ENCODE results near the gene SLC38A11.
"Not testable (repeated sequence)": the region's sequence is repeated elsewhere in the genome, so short reads cannot be mapped to it uniquely, and the experiment has no call there.

The SLC38A11 gene

GRCh38 chr2:164877169-164877568, 78.2 kb downstream of the SLC38A11 start:
- no peak for DNase-seq

DNA sequence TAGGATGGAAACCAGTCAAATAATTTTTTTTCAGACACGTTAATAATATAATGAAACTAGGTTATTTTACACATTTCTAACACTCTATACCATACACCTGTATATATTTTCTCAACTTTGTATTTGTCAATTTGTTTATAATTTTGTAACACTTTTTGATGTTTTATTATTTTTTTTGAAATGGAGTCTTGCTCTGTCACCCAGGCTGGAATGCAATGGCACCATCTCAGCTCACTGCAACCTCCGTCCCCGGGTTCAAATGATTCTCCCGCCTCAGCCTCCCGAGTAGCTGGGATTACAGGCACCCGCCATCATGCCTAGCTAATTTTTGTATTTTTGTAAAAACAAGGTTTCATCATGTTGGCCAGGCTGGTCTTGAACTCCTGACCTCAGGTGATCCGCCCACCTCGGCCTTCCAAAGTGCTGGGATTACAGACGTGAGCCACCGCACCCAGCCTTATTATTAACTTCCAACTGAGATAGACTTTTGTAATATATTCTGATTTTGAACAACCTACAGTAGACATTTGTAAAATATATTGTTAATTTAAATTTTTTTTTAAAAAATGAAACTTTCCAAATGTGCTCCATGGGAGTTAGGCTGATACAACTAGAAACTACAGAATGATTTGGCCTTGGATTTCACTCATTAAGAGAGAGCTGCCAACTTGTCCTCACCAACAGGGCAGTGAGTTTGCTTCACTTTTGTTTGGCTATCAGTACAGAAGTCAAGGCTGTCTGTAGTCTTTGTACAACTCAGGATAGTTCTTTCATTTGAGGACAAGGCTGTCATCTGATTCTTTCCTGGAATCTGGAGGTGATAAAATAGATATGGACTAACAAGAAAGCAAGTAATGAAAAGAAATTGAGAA, 79.8 kb downstream of the SLC38A11 start:
- DNase-seq: no peak

- no peak for DNase-seq
Measured at GRCh38 chr2:164873210-164873908, 82.0 kb downstream of the SLC38A11 start.

DNA sequence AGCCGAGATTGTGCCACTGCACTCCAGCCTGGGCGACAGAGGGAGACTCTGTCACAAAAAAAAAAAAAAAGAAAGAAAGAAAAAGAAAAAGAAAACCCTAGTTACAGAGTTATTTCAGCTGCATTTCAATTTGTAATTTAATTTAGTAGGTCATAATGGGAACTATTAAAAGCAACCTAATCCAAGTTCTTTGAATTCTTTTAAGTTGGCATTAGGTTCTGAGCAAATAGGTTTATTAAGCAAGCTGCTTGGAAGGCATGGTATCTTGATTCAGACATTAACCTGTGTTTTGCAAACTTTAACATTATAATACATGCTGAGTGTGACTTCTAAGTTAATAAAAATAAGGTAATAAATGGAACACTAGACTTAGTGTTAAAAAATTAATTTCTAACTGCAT, 83.9 kb downstream of the SLC38A11 start:
- DNase-seq: no peak

DNA sequence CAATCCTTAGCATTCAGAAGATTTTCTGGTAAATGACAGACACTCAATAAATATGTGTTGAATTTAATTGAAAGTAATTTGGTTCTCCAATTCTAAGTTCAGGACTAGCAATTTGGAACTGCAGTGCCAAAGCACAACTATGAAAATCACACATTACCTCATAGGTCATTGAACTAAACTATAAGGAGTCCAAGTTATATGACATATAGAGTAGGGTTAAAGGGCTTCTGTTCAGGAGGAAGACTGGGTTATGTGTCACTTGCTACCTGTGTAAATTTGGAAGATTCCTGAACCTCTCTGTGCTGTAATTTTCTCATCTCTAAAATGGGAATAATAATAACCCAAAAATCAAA, 85.9 kb downstream of the SLC38A11 start:
- no peak for DNase-seq

- DNase-seq: no peak
Measured at GRCh38 chr2:164868563-164869419, 86.5 kb downstream of the SLC38A11 start.

DNA sequence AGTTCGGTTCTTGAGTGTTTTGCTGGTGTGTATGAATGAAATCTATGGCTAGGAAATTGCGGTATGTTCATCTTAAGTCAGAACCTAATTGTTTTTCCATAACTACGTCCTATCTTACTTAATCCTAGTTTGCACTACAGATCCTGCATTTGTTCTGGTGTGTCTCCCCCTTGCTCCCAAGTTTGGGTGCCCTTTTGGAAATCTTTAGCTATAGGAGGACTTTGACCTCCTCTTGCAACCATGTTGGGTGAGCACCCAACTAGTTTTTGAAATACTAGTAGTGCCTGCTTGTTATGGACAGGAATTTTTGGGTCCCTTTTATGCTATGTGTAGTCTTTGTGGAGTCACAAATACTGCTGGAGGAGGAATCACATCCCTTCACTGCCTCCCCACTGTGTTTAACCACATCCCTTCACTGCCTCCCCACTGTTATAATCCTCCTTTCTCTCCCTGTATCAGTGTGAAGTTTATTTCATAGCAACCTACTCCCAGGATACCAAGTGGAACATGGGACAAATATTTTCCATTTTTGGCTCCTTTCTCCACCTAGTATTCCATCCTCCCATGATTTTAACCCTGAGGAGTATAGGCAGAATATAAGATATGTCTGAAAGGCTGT, 87.4 kb downstream of the SLC38A11 start:
- no peak for DNase-seq

DNA sequence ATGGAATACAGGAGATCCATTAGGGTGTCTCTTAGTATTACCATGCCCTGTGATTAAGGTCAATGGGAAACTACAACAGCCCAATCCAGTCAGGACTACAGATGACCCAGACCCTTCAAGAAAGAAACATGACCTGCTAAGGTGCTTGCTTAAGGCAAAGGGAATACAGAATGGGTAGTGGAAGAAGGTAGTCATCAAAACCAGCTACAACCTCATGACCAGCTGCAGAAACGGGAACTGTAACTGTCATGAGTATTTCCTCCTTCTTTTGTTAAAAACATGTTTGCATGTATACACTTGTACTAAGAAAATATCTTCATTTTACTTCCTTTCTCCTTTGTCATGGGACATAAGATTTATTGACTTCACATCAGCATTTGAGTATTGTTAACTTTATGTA, 88.9 kb downstream of the SLC38A11 start:
- DNase-seq: not testable (repeated sequence)

- DNase-seq: no peak
Measured at GRCh38 chr2:164860694-164861042, 94.7 kb downstream of the SLC38A11 start.

DNA sequence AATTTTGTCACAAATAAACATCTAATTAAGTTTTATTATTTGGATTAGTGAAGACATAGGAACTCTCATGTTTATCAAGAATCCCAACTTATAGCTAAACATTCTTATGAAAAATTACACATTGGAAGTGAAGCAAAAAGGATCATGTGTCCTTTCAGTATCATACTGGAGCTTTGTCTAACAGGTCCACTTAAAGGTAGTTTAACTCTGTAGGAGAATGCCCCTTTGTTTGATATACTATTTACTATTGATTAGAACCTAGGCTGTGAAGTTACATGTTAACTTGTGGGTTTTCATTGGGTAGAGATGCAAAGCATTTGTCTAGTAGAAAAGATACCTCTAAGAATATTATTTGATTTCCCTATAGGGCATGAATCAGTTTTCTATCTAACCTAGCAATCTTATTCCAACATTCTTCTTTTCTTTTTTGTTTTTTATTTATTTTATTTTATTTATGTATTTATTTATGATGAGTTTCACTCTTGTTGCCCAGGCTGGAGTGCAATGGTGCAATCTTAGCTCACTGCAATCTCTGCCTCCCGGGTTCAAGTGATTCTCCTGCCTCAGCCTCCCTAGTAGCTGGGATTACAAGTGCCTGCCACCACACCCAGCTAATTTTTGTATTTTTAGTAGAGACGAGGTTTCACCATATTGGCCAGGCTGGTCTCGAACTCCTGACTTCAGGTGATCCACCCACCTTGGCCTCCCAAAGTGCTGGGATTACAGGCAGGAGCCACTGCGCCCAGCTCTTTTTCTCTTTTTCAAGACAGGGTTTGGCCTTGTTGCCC, 95.2 kb downstream of the SLC38A11 start:
- not testable (repeated sequence) for DNase-seq

- no peak for DNase-seq
Measured at GRCh38 chr2:164859251-164859818, 96.0 kb downstream of the SLC38A11 start.

GRCh38 chr2:164852086-164852485, 103.2 kb downstream of the SLC38A11 start:
- DNase-seq: no peak

DNA sequence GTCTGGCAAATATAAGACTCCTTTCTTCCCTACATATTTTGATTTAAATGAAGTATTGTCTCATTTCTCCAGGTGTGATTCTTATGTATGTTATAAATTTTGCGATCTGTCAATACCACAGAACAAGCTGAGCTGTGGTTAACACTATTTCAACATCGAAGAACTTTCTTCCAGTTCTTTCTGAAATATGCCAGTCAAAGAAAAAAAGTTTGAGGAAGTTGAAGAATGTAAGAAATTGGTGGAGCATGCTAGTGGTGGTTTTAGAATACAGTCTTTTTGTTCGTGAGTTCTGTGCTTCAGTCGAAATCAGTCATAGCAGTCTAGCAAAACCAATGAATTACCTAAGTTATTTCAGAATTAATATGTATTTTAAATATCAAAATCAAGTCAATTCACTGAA, 105.1 kb downstream of the SLC38A11 start:
- no peak for DNase-seq

- no peak for DNase-seq
Measured at GRCh38 chr2:164849506-164849905, 105.8 kb downstream of the SLC38A11 start.

GRCh38 chr2:164847981-164848741, 107.2 kb downstream of the SLC38A11 start:
- no peak for DNase-seq

DNA sequence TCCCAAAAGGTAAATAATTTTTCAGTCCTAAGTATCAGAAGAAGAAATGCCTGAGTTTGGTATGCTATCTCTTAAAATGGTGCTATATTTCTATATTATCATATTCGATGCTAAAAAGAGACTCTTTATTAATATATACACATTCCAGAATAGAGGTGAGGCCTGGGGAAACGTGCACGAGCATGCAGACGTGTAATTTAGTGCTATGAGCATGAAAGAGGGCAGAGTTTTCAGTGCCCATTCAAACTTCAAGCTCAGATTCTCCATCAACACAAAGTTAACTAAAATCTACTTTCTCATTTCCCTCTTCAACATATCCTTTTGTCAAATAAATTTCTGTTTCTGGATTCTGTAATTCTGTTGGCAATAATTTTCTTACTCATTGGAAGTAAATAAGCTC, 108.0 kb downstream of the SLC38A11 start:
- no peak for DNase-seq

GRCh38 chr2:164846276-164846675, 109.0 kb downstream of the SLC38A11 start:
- no peak for DNase-seq

Measured in C1 segment of cervical spinal cord (tissue), 14 donors.